ENCODE data around the gene ATP1B4. TPM values are rescaled to one million over a fixed set of nuclear protein-coding genes. Genes with fewer than 3 reads are reported as not detected.

ATP1B4 gene
- total RNA-seq, 4 donors from 2014 or later = not detected

- Histone ChIP-seq H3K4me3 (no peak overlapping the region), H3K9me3 (no peaks in the 10 kb centered on the region), H3K27ac (no peak overlapping the region), H3K27me3 (no peaks in the 10 kb centered on the region), H3K36me3 (no peaks in the 10 kb centered on the region), H3K4me1 (no peaks in the 10 kb centered on the region)
- no peak for DNase-seq
- 23 to 48% methylated on average over 1 to 2 of the region's 2 CpGs for WGBS, 2 donors
- TF ChIP-seq CTCF (IDR thresholded peaks at IDR 0.05) (no peak), POLR2A (IDR thresholded peaks at IDR 0.05) (no peak)
- intact Hi-C loops (cut with DNase I) = no loop called here
Observed at GRCh38 chrX:120419463-120419862, 57.6 kb downstream of the ATP1B4 start.

GRCh38 chrX:120426599-120426998 lies 64.7 kb downstream of the ATP1B4 start:
- Histone ChIP-seq H3K36me3 (no peaks in the 10 kb centered on the region), H3K27ac (no peak overlapping the region), H3K4me3 (no peak overlapping the region), H3K4me1 (no peaks in the 10 kb centered on the region), H3K9me3 (no peaks in the 10 kb centered on the region), H3K27me3 (no peaks in the 10 kb centered on the region)
- intact Hi-C loops (cut with DNase I) = no loop called here
- no peak for DNase-seq
- TF ChIP-seq POLR2A (IDR thresholded peaks at IDR 0.05) = no peak
- TF ChIP-seq CTCF (IDR thresholded peaks at IDR 0.05) = no peak

GRCh38 chrX:120428309-120428708 lies 66.4 kb downstream of the ATP1B4 start:
- H3K27ac ChIP-seq = no peak overlapping the region
- TF ChIP-seq POLR2A (IDR thresholded peaks at IDR 0.05) (no peak), CTCF (IDR thresholded peaks at IDR 0.05) (no peak)
- no peaks in the 10 kb centered on the region for H3K4me1 ChIP-seq
- H3K36me3 ChIP-seq = peaks cover 0 to 10% (median 0%) of the 10 kb centered on the region in 3 donors
- H3K9me3 ChIP-seq = no peaks in the 10 kb centered on the region
- WGBS, 2 donors = 4 to 9% methylated on average over 2 of the region's 2 CpGs
- H3K4me3 ChIP-seq = no peak overlapping the region
- DNase-seq = no peak
- intact Hi-C loops (cut with DNase I) = no loop called here
- no peaks in the 10 kb centered on the region for H3K27me3 ChIP-seq

- TF ChIP-seq POLR2A (IDR thresholded peaks at IDR 0.05) = no peak
- TF ChIP-seq CTCF (IDR thresholded peaks at IDR 0.05) = no peak
- H3K9me3 ChIP-seq = no peaks in the 10 kb centered on the region
- no peak for DNase-seq
- H3K4me3 ChIP-seq = no peak overlapping the region
- WGBS, 2 donors = 60 to 88% methylated on average over 2 of the region's 2 CpGs
- no peaks in the 10 kb centered on the region for H3K4me1 ChIP-seq
- H3K27me3 ChIP-seq = no peaks in the 10 kb centered on the region
- H3K27ac ChIP-seq = no peak overlapping the region
- intact Hi-C loops (cut with DNase I) = no loop called here
- H3K36me3 ChIP-seq = peaks cover 0 to 15% (median 0%) of the 10 kb centered on the region in 3 donors
Observed at GRCh38 chrX:120429776-120430540, 68.1 kb downstream of the ATP1B4 start.

Other genes starting within 250 kb of the ATP1B4 start
- gene RHOXF1, start 246.2 kb upstream of the ATP1B4 start, total RNA-seq = not detected
- not detected for gene RHOXF2, start 203.5 kb upstream of the ATP1B4 start, total RNA-seq
- gene ZBTB33, start 111.3 kb upstream of the ATP1B4 start, total RNA-seq = 10 to 100 TPM; 10.8 to 19.5 (median 15.6) TPM
- 1 to 10 TPM in 2 of 4 donors, under 1 TPM in 2; 0.13 to 4.0 (median 1.7) TPM for gene TMEM255A, start 50.6 kb upstream of the ATP1B4 start, total RNA-seq
- 100 to 1,000 TPM; 112 to 192 (median 117) TPM for gene LAMP2, start 107.2 kb downstream of the ATP1B4 start, total RNA-seq
- 10 to 100 TPM; 24.7 to 44.9 (median 33.6) TPM for gene CUL4B, start 198.9 kb downstream of the ATP1B4 start, total RNA-seq
- gene MCTS1, start 242.0 kb downstream of the ATP1B4 start, total RNA-seq = 10 to 100 TPM; 21.4 to 48.7 (median 36.6) TPM